Endothelial cell of umbilical vein (primary cell): Measurements from ENCODE around the gene MORN5.

ENCODE experiments used
- MYC ChIP-seq: IDR thresholded peaks from one replicate; pipeline ENCODE4 v1.6.1; 2011; ENCODE audit warnings: mild to moderate bottlenecking, low read depth, low read length
- POLR2A ChIP-seq: IDR thresholded peaks from 2 replicates; pipeline ENCODE4 v1.6.1; 2012; ENCODE audit warnings: low read depth, mild to moderate bottlenecking, control low read depth, low read length
- TF ChIP-seq, protein P1 (sequence below), 2 donors: IDR thresholded peaks; 1 replicate in 1 of 2; 2 replicates in 1 of 2; pipeline ENCODE4 v1.5.1; 2011; ENCODE audit warnings: low read length in 2 of 2, mild to moderate bottlenecking in 2 of 2, moderate library complexity in 2 of 2, control low read depth in 1 of 2, inconsistent platforms in 1 of 2, low read depth in 1 of 2; ENCODE audit not compliant: insufficient read depth in 1 of 2; ENCODE audit errors: extremely low read depth in 1 of 2

DNA sequence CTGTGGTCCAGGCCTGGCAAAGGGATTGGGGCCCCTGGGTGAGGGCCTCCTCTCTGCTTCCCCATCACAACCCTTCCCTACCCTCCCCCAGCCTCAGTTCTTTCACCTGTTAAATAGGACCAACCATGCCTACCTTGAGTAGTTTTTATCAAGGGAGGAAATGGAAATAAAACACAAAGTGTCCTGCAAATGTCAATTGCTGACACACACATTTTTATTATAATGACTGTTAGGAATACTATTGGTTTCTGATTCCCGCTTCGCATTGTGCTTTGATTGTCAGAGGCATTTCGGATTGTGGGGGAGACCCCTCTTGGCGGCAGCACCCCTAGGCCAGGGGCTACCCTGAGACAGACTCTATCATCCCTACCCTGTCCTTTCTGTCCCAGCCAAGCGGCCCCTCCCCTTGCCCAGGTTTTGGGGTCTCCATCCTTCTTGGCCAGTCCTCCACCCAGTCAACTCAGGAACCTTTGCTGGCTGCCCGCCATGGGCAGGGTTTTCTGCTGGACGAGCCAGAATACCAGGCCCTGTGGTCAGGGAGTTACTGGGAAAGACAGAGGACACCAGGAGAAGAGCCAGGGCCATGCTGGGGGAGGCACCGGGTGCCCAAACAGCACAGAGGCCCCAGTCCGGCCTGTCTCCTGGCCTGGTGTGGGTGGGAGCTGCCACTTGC is 48.2 kb upstream of the MORN5 start:
- TF ChIP-seq, protein P1, sequence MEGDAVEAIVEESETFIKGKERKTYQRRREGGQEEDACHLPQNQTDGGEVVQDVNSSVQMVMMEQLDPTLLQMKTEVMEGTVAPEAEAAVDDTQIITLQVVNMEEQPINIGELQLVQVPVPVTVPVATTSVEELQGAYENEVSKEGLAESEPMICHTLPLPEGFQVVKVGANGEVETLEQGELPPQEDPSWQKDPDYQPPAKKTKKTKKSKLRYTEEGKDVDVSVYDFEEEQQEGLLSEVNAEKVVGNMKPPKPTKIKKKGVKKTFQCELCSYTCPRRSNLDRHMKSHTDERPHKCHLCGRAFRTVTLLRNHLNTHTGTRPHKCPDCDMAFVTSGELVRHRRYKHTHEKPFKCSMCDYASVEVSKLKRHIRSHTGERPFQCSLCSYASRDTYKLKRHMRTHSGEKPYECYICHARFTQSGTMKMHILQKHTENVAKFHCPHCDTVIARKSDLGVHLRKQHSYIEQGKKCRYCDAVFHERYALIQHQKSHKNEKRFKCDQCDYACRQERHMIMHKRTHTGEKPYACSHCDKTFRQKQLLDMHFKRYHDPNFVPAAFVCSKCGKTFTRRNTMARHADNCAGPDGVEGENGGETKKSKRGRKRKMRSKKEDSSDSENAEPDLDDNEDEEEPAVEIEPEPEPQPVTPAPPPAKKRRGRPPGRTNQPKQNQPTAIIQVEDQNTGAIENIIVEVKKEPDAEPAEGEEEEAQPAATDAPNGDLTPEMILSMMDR (IDR thresholded peaks at IDR 0.05; ENCODE audit: extremely low read depth in 1 of 2, insufficient read depth in 1 of 2, low read depth in 1 of 2, low read length in 2 of 2): no peak
- TF ChIP-seq MYC (no peak), POLR2A (no peak)
